HepG2 (cell line): ENCODE measurements around the gene ELAVL3. TPM values are rescaled to one million over a fixed set of nuclear protein-coding genes. Genes with fewer than 3 reads are reported as not detected.
A peak's percentile ranks its signal among the peaks of the same experiment; 100 is the strongest.

Source experiments
- ATAC-seq: fragments of 200-7000 bp; cut with Tn5 transposase; 3 replicates; pipeline ENCODE4 v1.9.1; 2020; ENCODE audit warnings: mild to moderate bottlenecking, moderate library complexity
- BruUV-seq: library from RNA; stranded (reverse); fragments of 400-500 nt; replicated peaks from 2 replicates; lab custom pipeline; 2021; lab: Mats Ljungman, UMichigan
- CTCF ChIA-PET: fragments of 300-600 bp; formaldehyde crosslinking; extraction: SDS; loops from one replicate; lab custom pipeline; 2021; ENCODE audit warnings: low total read pairs, inconsistent platforms, low intra/inter-chr PET ratio; lab: Yijun Ruan, JAX
- POLR2A ChIA-PET: fragments of 350-600 bp; sonication (Branson Sonifier 250); formaldehyde crosslinking; loops from one replicate; lab custom pipeline; 2020; ENCODE audit warnings: antibody characterized with exemption, inconsistent platforms; lab: Yijun Ruan, JAX
- DNase-seq: peaks from one replicate; pipeline ENCODE4 v3.0.0-alpha.2; 2015; ENCODE audit warnings: low spot score
- FAIRE-seq: peaks from 3 replicates; lab custom pipeline; 2011; peaks lifted over from hg19 to GRCh38; lab: Jason Lieb, UNC
- H2AFZ ChIP-seq: one replicate; pipeline ENCODE4 v1.6.1; 2011; ENCODE audit warnings: low read length, inconsistent platforms
- H3K27ac ChIP-seq: fragments of 300-600 bp; 3 replicates; pipeline ENCODE4 v1.8.0; 2011; ENCODE audit warnings: mixed run types, mild to moderate bottlenecking, mixed read lengths, low read length, inconsistent platforms; ENCODE audit not compliant: insufficient read depth; ENCODE audit errors: extremely low read length
- H3K27me3 ChIP-seq, 2 experiments: fragments of 200-600 bp in 1 of 2; 2 replicates in 1 of 2; 3 replicates in 1 of 2; pipeline versions ENCODE4 v1.6.0 to v1.8.0; 2011; ENCODE audit warnings: low read length in 2 of 2, mild to moderate bottlenecking in 2 of 2, moderate library complexity in 2 of 2, inconsistent platforms in 1 of 2; ENCODE audit not compliant: insufficient read depth in 2 of 2, control insufficient read depth in 1 of 2
- H3K36me3 ChIP-seq, 2 experiments: fragments of 200-600 bp in 1 of 2; replicated peaks in 1 of 2; 2 replicates in 1 of 2; 3 replicates in 1 of 2; pipeline versions ENCODE4 v1.5.1 to v1.8.0; 2011; ENCODE audit warnings: low read length in 2 of 2, inconsistent platforms in 1 of 2; ENCODE audit not compliant: insufficient read depth in 2 of 2, control insufficient read depth in 1 of 2
- H3K4me1 ChIP-seq: 2 replicates; pipeline ENCODE4 v1.5.1; 2012; ENCODE audit warnings: low read length, inconsistent platforms; ENCODE audit not compliant: insufficient read depth
- H3K4me2 ChIP-seq: 2 replicates; pipeline ENCODE4 v1.6.0; 2011; ENCODE audit warnings: low read depth, low read length, inconsistent platforms
- H3K4me3 ChIP-seq, 3 experiments: fragments of 200-600 bp in 1 of 3; sonication (generic), shearing (Covaris generic) in 1 of 3; replicated peaks in 1 of 3; 2 replicates each; pipeline ENCODE4 v1.5.1; 2011 to 2016; ENCODE audit warnings: low read length in 3 of 3, inconsistent platforms in 2 of 3, low read depth in 2 of 3, mild to moderate bottlenecking in 2 of 3, control low read depth in 1 of 3, mixed read lengths in 1 of 3; ENCODE audit not compliant: insufficient read depth in 1 of 3
- H3K79me2 ChIP-seq: one replicate; pipeline ENCODE4 v1.6.1; 2011; ENCODE audit warnings: low read length, inconsistent platforms; ENCODE audit not compliant: insufficient read depth
- H3K9ac ChIP-seq: 2 replicates; pipeline ENCODE4 v1.6.0; 2011; ENCODE audit warnings: mild to moderate bottlenecking, low read depth, low read length, inconsistent platforms; ENCODE audit not compliant: insufficient read depth
- H3K9me3 ChIP-seq: 2 replicates; pipeline ENCODE4 v1.5.1; 2012; ENCODE audit warnings: mild to moderate bottlenecking, low read length
- H4K20me1 ChIP-seq: 2 replicates; pipeline ENCODE4 v1.6.0; 2011; ENCODE audit warnings: inconsistent platforms, mild to moderate bottlenecking, low read length, moderate library complexity; ENCODE audit not compliant: insufficient read depth
- AGO2 ChIP-seq: fragments of 200-400 bp; formaldehyde crosslinking; optimal IDR thresholded peaks from 2 replicates; pipeline ENCODE3; 2017; ENCODE audit warnings: mild to moderate bottlenecking, low read depth, low read length, moderate library complexity
- BRD4 ChIP-seq: sonication (generic); formaldehyde crosslinking; IDR thresholded peaks from 2 replicates; pipeline ENCODE4 v1.4.0; 2020; ENCODE audit warnings: missing genetic modification reagents
- HNRNPK ChIP-seq: fragments of 200-400 bp; formaldehyde crosslinking; IDR thresholded peaks from 2 replicates; pipeline ENCODE4 v1.6.1; 2018; ENCODE audit warnings: low read length, low read depth, moderate library complexity, mild to moderate bottlenecking; ENCODE audit not compliant: poor library complexity, severe bottlenecking
- IRF2 ChIP-seq: IDR thresholded peaks from 2 replicates; pipeline ENCODE4 v1.6.1; 2018; ENCODE audit warnings: missing genetic modification reagents, missing compliant biosample characterization
- RBFOX2 ChIP-seq: fragments of 200-400 bp; formaldehyde crosslinking; IDR thresholded peaks from 2 replicates; pipeline ENCODE4 v1.6.1; 2017; ENCODE audit warnings: low read depth, mild to moderate bottlenecking, low read length
- RFX5 ChIP-seq: IDR thresholded peaks from 2 replicates; pipeline ENCODE4 v1.6.1; 2011; ENCODE audit warnings: low read depth, low read length, improper control_type of control experiment
- ZNF20 ChIP-seq: sonication (generic); formaldehyde crosslinking; IDR thresholded peaks from 2 replicates; pipeline ENCODE4 v1.4.0; 2020; ENCODE audit warnings: mild to moderate bottlenecking, moderate library complexity, missing genetic modification reagents
- ZNF496 ChIP-seq: sonication (generic); formaldehyde crosslinking; IDR thresholded peaks from 2 replicates; pipeline ENCODE4 v1.8.1; 2023; ENCODE audit warnings: mild to moderate bottlenecking, moderate library complexity, missing genetic modification reagents; ENCODE audit not compliant: insufficient replicate concordance
- WGBS: methylation state at CpG from one replicate; pipeline ENCODE4 v1.1.6; 2017; ENCODE audit warnings: low lambda C conversion rate; 5-methylcytosine and 5-hydroxymethylcytosine counted together
- in situ Hi-C: cut with HindIII; loops from 2 replicates; pipeline ENCODE4 v1.10.0; 2017; ENCODE audit warnings: low pct_unique_long_range_greater_than_20kb; ENCODE audit not compliant: extremely low pct_ligation_motif_present
- intact Hi-C: fragments of 100-400 bp; cut with micrococcal nuclease; formaldehyde crosslinking; loops from one replicate; pipeline ENCODE4 v1.10.0; 2022; ENCODE audit not compliant: unreplicated experiment
- polyA plus RNA-seq, 8 experiments: library from polyadenylated mRNA; depleted of rRNA in 3 of 8; stranded (reverse) in 7 of 8; unstranded in 1 of 8; fragments of >200 nt; fragmentation: Illumina TruSeq in 4 of 8; extraction: Trizol in 4 of 8; gene quantifications; 2 replicates each; pipeline versions ENCODE4 v1.2.1 to v1.2.3, GENCODE V29; 2011 to 2016; ENCODE audit warnings: low read depth in 4 of 8, missing spikeins in 1 of 8, mixed read lengths in 1 of 8; ENCODE audit not compliant: insufficient read depth in 1 of 8
- total RNA-seq, 5 experiments: library from RNA; depleted of rRNA; stranded (reverse); fragments of >200 nt; fragmentation: Illumina TruSeq; extraction: Trizol; gene quantifications; 2 replicates each; pipeline ENCODE4 v1.2.3, GENCODE V29; 2016; ENCODE audit warnings: low read depth in 1 of 5

Gene ELAVL3
- total and polyA plus RNA-seq, 2 of the 13 experiments (the other 11 are each of a cell fraction or from before 2014, with no cell fraction given) = 0.03 TPM; not detected in 1

DNA sequence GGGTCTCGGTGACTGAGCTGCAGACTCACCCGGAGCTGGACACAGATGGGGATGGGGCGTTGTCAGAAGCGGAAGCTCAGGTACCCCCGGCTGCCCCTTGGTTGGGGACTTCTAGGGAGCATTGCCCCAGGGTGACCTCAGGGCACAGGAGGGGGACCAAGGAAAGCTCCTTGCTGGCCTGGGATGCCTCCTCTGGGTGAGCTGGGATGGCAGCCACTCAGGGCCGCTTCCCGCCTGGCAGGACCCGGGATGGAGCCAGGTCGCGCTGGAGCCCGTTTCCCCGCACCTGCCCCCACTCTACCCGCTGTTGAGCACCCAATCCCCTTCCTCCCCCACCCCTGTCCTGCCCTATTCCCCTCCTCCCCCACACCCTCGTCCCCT is 34.6 kb downstream of the ELAVL3 start:
- ChIA-PET CTCF (interaction anchor here (1.2 to 1.9 kb wide), 5 partner anchors 63 to 153 kb away, joined by 5 to 10 read pairs (median 8); no protein-coding TSS in a partner anchor), POLR2A (interaction anchor here (1.0 kb wide), 2 partner anchors 9 to 72 kb away, joined by 3 read pairs; partner anchors contain the start of gene SWSAP1)
- H3K27ac ChIP-seq = no peak overlapping the region
- H3K4me2 ChIP-seq = no peak overlapping the region
- TF ChIP-seq BRD4 (CRISPR knock-in tag) = no peak
- TF ChIP-seq RBFOX2 = 0 out of 2 replicates have a peak, but pooled peaks have one; percentile 8
- TF ChIP-seq ZNF496 (CRISPR knock-in tag) = no peak
- TF ChIP-seq IRF2 = no peak
- TF ChIP-seq HNRNPK = peak; percentile 1
- TF ChIP-seq RFX5 = no peak
- H3K79me2 ChIP-seq = no peaks in the 10 kb centered on the region
- H3K27me3 ChIP-seq = no peaks in the 10 kb centered on the region
- no peak overlapping the region for H3K9ac ChIP-seq
- in situ Hi-C loops (no loop called here), intact Hi-C loops (loop anchor here (2.0 to 10.0 kb wide), 2 partner anchors 67 to 151 kb away; partner anchors contain the start of gene TSPAN16)
- FAIRE-seq (no peak), DNase-seq (no peak), ATAC-seq (no peak)
- peaks cover 23 to 59% of the 10 kb centered on the region in 2 experiments for H3K36me3 ChIP-seq
- H3K9me3 ChIP-seq = no peaks in the 10 kb centered on the region
- no TSS peak for BruUV-seq
- H2AFZ ChIP-seq = no peak overlapping the region
- peaks cover 8% of the 10 kb centered on the region; the same call in 1 of the 2 replicates for H4K20me1 ChIP-seq
- H3K4me3 ChIP-seq = no peak overlapping the region
- H3K4me1 ChIP-seq = no peaks in the 10 kb centered on the region
- 91% methylated on average over 8 of the region's 14 CpGs for WGBS

DNA sequence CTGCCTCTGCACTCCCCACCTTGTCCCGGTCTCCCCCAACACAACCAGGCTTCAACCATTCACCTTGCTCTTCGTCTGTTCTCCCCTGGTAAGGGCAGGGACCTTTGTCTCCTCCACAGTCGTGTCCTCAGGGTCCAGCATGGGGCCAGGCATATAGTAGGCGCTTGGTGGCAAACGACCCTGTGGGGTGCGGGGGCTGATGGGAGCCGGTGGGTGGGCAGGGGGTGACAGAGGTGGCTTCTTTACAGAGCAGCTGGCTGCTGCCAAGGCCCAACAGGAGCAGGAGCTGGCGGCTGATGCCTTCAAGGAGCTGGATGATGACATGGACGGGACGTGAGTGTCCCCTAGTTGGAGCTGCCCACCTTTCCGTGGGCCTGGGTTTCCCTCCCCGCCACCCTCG is 35.7 kb downstream of the ELAVL3 start:
- Histone ChIP-seq H4K20me1 (peaks cover 8% of the 10 kb centered on the region; the same call in 1 of the 2 replicates), H3K9ac (no peak overlapping the region), H2AFZ (no peak overlapping the region), H3K27me3 (no peaks in the 10 kb centered on the region)
- no peak for DNase-seq
- whole genome bisulfite sequencing = 90% methylated on average over 9 of the region's 13 CpGs
- POLR2A ChIA-PET = interaction anchor here (1.0 kb wide), 1 partner anchor 71 kb away, joined by 3 read pairs; the partner anchor contains the start of gene SWSAP1
- TF ChIP-seq ZNF20 (CRISPR knock-in tag) = no peak
- TF ChIP-seq AGO2 = peak; percentile 40
- TF ChIP-seq, all 625 proteins: peak for 1
- in situ Hi-C loops = no loop called here
- no peak for ATAC-seq
- Histone ChIP-seq H3K79me2 (no peaks in the 10 kb centered on the region), H3K4me1 (no peaks in the 10 kb centered on the region), H3K9me3 (no peaks in the 10 kb centered on the region), H3K36me3 (peaks cover 25 to 62% of the 10 kb centered on the region in 2 experiments), H3K4me2 (no peak overlapping the region), H3K27ac (no peak overlapping the region), H3K4me3 (no peak overlapping the region)
- intact Hi-C loops = loop anchor here (10.0 kb wide), 1 partner anchor 150 kb away; the partner anchor contains the start of gene TSPAN16
- no peak for FAIRE-seq
- no TSS peak for BruUV-seq
- CTCF ChIA-PET = interaction anchor here (1.1 to 1.9 kb wide), 2 partner anchors 62 to 152 kb away, joined by 3 to 5 read pairs; no protein-coding TSS in a partner anchor
